Measurements from ENCODE around the gene LRRC49.

Gene LRRC49

GRCh38 chr15:70873232-70874054 is 19.2 kb upstream of the LRRC49 start:
- no peak for TF ChIP-seq CTCF (IDR thresholded peaks at IDR 0.05; ENCODE audit: borderline replicate concordance, insufficient read depth, low read depth, low read length)
- H3K4me3 ChIP-seq (ENCODE audit: low read depth, low read length): no peak overlapping the region

GRCh38 chr15:70875001-70875782 is 17.4 kb upstream of the LRRC49 start:
- H3K4me3 ChIP-seq (ENCODE audit: low read depth, low read length): no peak overlapping the region
- no peak for TF ChIP-seq CTCF (IDR thresholded peaks at IDR 0.05; ENCODE audit: borderline replicate concordance, insufficient read depth, low read depth, low read length)

- TF ChIP-seq CTCF (IDR thresholded peaks at IDR 0.05; ENCODE audit: borderline replicate concordance, insufficient read depth, low read depth, low read length): no peak
- no peak overlapping the region for H3K4me3 ChIP-seq (ENCODE audit: low read depth, low read length)
Measured at GRCh38 chr15:70876011-70876410, 16.6 kb upstream of the LRRC49 start.

- TF ChIP-seq CTCF (IDR thresholded peaks at IDR 0.05; ENCODE audit: borderline replicate concordance, insufficient read depth, low read depth, low read length): no peak
- H3K4me3 ChIP-seq (ENCODE audit: low read depth, low read length): no peak overlapping the region
Measured at GRCh38 chr15:70876683-70877082, 15.9 kb upstream of the LRRC49 start.

GRCh38 chr15:70879401-70879800 is 13.2 kb upstream of the LRRC49 start:
- TF ChIP-seq CTCF (IDR thresholded peaks at IDR 0.05; ENCODE audit: borderline replicate concordance, insufficient read depth, low read depth, low read length): no peak
- H3K4me3 ChIP-seq (ENCODE audit: low read depth, low read length): no peak overlapping the region

- H3K4me3 ChIP-seq (ENCODE audit: low read depth, low read length): no peak overlapping the region
- TF ChIP-seq CTCF (IDR thresholded peaks at IDR 0.05; ENCODE audit: borderline replicate concordance, insufficient read depth, low read depth, low read length): no peak
Measured at GRCh38 chr15:70880781-70881180, 11.8 kb upstream of the LRRC49 start.

All from GM12875 (cell line).